ENCODE results near the gene MASP1.

The MASP1 gene

DNA sequence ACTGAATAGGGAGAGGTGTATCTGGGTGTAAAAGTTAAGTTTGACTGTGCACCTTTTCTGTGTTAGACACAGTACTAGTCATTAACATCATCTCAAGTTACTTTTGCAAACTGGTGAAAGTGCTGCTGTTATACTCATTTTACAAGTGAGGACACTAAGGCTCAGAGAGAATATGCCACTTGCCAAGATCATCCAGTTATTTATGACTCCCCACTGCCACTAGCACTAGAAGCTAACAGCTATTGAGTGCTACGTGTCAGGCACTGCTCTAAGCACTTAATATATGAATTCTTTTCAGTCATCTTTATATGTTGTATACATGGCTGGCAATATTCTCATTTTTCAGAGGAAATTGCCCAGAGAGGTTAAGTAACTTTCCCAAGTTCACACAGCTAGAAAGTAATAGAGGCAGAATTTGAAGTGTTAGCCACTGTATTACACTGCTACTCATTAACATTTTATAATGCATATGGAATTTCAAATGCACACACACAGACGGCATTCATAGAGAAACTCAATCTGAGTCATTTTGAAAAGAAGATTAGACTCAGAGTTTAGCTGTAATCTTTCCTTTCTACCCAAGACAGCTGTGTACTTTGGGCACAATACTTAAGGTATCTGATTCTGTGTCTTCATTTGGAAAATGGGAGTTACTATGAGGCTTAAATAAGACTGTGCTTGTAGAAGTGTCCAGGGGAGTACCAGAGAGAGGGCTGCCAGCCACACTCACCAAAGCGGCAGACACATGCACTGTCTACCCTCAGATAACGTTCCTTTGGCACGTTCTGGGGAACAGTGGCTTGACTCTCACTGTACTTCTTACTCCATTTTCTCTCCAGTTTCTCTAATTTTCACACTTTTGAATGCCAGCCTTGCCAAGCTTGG is 1.3 kb upstream of the MASP1 start:
- no peak for DNase-seq

DNA sequence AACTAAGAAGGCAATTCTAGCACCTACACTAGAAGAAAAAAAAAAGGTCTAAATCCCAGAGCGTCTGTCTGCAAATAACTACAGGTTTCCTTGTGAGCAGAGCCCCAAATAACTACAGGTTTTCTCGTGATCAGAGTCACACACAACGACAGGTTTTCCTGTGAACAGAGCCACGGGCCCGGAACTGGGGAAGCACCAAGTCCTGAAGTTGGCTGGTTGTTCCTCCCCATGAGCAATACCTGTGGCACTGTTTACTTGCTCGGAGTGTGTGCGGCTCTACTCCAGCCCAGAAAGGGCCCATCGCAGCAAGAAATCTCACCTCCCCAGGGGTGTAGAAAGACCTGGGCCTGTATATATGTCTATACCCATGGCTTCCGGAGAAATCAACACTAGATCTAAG is 644 bp upstream of the MASP1 start:
- no peak for DNase-seq

DNA sequence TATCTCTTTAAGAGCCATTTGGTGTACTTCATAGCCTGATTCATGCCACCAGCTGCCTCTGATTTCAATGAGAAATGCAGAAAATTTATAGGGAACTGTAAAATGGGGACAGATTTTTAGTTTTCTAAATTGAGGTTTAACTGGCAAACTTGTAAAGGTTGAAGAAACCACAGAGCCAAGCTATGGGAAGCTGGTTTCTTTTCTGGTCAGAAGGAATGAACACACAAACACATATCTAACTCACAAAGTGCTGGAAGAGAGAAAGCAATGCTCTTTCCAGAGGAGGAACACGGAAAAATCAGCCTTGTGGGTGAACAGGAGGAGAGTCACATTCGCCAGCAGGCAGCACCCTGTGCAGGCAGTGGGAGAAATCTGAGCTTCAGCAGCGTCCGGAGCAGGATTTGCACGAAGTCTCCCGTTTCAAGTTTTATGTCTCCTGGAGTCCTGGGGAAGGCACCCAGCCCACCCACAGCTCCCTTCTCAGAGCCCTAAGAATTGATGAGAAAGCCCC is 481 bp downstream of the MASP1 start:
- DNase-seq: no peak

DNA sequence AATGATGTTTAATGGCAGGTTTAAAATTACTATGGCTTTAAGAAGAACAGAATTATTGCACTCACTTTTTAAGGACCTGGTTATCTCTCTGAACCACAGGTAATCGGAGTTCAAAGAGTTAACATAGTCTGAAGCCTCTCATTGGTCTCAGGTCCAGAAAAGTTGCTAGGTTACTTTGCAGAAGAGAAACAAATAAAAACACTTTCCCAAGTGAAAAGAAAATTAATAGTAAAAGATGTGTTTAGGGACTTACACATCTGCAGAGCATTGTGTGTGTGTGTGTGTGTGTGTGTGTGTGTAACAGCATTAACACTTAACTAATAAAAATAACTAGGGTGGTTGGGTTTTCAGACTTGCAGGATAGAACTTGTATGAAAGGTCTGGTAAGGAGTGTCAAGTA is 1.0 kb downstream of the MASP1 start:
- no peak for DNase-seq

DNA sequence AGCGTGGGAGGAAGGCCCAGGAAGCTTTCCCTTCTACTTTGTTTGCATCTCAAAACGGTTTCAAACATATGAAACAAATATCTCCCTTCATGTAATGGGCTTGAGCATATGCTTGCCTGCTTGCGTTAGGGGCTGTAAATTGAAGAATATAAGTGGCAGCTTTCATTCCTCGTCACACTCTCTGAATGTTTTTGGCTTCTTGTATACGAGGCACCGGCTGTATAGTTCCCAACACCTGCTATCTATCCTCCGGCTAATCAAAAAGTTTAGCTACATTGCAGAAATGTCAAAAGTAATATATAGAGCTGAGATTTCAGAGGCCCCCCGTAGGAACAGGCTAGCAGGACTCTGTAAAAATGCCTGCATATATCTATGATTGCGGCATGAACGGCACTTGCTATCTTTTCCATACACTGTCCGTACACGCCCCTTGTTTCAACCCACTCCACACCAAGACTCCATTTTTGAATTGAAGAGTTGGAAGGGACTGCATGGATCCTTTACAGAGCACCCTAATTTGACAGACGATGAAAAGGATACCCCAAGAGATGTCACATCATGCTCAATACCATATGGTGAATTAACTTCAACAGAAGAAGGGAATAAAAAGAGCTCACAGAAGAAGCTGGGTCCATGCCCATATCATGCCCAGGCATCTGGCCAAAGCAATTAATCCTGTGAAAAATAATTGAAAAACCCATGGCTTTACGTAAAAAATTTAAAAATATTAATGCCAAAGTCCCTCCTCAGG is 2.5 kb downstream of the MASP1 start:
- DNase-seq: no peak

DNA sequence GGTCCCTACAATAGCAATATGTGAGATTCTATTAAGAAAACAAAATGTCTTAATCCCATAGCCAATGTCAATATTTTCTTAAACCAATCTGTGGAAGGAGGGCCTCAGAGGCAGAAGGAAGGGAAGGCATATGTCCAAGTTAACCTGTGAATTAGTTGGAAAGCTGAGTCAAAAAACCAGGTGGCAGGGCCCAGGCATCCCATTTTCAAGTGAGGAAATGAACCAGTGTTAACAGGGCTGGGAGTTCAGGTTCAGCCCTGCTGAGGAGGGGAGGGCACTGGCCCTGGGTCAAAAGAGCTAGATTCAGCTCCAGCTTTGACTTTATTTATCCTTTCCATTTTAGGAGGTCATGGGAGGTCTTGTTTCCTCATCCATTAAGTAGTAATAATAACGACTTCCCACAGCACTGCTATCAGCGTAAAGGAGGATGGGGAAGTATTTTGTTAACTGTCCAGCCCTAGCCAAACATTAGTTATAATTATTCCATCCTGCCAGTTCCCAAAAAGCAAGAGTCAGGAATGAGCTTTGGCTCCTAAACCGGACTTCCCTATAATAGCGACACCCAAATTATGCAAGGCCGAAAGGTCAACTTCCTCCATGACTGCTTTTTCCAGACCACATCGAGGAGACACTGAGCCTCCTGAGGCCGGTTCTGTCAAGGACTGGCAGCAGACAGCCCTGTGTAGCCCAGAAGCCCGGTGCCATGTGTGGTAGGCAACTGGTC is 3.2 kb downstream of the MASP1 start:
- no peak for DNase-seq

DNA sequence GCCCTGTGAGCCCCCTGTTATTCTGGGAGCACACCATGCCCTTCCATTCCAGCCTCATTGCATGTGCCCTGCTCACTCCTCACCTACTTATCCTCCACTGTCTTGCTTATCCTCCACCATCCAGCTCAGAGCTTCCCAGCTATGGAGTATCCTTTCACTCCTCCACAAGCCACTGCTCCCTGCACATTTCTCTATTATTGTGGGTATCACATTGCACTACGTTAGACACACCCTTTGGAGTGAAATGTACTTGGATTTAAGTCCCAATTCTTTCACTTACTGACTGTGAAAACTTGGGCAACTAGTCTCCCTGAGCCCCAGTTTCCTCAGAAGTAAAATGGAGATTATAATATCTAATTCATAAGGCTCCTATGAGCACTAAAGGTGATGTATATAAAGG is 4.3 kb downstream of the MASP1 start:
- DNase-seq: no peak

DNA sequence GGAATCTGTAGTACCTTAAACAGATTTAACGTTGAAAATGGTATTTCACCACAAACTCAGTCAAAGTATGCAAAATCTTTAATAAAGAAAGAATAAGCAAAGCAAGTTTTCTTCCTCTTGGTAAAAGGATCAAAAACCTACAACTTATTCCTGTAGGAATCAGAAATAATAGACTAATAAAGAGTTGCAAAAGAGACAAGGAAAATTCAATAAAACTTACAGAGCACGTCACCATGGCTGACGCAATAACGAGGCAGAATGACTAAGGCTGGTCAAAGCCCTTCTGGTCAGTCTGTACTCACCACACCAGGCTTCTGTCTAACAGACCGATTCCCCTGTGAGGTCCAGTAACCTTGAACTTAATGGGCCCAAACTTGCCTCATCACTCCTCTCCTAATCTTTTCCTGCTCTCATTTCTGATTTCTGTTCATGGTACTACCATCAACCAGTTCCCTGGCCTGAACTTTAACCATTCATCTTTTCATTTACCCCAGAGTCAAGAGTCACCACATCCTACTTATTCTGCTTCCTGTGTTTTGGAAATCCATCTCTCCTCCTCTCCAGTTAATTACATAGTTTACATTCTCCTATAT is 5.0 kb downstream of the MASP1 start:
- DNase-seq: no peak

DNA sequence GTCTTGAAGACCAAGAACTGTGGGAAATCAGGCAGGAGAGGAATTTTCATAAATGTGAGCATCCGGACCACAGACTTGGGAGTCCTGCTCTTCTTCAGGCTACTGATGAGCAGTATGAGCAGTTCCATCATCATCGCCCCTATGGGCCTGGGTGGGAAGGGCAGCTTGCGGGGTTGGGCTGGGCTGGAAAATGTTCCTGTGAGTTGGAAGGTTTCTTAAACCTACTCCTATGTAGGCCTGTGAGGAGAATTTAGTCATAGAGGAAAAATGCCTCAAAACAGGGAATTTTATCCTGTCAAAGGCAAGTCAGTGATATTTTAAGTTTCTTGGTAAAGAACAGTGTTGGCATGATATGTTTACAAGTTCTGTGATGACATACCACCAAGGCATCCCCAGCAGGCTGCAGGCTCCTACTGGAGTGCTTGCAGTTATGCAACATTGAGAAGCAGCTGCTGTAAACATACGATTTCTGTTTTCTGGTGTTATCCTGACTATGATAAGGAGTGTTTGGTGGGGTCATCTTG is 10.3 kb downstream of the MASP1 start:
- DNase-seq: peak; percentile 76

DNA sequence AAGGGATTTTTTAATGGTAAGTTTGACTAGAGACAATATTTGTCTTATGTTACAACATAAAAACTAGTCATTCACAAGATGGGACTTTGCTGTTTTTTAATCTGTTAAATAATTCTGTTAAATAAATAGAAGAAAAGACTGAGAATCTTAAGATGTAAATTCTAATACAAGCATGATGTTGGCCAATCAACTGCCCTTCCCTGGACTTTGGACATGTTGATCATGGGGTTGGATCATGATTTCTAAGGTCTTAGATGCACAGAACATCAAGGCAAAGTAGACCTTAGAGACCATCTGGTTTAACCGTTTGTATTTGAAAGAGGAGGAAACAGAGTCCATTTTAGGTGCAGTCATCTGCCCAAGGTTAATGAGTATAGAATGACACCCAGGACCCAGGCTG is 10.9 kb downstream of the MASP1 start:
- DNase-seq: no peak

DNA sequence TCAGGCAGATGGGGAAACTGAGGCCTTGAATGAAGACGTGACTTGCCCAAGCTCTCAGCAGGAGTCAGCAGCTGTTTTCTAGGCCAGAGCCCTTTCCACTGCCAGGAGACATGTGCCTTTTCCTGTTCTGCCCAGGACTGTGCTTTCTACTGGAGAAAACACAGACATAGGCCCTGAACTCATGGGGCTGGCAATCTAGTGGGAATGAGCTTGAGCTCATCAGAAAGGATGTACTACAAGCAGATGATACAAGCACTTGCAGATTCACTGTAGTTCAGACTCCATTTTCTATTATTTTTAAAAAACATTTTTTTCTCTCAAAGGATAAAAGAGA is 14.4 kb downstream of the MASP1 start:
- DNase-seq: no peak

DNA sequence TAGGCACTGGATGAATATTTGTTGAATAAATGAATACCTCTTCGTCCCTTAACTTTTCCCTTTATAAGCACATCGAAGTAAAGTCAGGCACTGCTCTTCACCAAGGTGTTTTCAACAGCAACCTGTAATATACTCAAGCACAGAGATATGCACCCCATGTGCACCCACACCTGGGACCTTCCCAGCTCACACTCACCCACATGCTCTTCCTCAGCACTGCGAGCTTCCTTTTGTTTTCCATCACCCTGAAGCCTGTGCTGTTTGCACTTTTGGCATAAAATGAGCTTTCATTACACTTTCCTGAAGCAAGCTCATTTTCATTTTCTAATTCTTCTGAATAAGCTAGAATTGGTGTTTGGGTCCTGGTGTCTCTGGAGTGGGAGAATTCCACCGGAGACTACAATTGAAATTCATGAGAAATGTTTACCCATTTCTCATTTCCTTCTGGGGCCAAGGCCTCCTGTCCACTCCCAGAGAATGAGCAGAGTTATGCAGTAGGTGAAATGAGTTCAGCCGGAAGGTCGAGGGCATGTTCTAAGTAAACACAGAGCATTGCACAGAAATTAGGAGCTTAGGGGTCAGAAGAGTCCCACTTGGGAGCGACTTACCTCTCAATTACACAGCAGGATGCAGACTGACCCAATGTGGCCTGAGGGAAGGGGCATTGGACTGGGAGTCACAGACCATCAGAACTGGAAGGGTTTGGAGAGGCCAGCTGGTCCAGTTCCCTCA is 15.0 kb downstream of the MASP1 start:
- DNase-seq: no peak

DNA sequence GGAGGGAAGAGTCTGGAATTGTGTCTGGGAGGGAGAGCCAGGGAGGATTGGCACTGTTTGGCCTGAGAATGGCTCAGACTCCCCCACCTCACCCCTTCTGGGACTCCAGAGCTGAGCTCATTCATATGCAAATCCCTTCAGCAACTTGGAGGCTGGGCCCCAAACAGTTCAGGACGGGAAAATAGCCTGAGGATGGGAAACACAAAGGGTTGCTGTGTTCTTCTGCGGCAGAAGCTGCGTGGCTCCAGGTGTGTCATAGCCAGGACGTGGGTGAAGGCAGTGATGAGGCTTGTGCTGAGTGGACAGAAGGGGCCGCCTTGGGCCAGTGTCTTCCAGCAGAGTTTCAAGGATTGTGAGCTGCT is 16.6 kb downstream of the MASP1 start:
- DNase-seq: no peak

DNA sequence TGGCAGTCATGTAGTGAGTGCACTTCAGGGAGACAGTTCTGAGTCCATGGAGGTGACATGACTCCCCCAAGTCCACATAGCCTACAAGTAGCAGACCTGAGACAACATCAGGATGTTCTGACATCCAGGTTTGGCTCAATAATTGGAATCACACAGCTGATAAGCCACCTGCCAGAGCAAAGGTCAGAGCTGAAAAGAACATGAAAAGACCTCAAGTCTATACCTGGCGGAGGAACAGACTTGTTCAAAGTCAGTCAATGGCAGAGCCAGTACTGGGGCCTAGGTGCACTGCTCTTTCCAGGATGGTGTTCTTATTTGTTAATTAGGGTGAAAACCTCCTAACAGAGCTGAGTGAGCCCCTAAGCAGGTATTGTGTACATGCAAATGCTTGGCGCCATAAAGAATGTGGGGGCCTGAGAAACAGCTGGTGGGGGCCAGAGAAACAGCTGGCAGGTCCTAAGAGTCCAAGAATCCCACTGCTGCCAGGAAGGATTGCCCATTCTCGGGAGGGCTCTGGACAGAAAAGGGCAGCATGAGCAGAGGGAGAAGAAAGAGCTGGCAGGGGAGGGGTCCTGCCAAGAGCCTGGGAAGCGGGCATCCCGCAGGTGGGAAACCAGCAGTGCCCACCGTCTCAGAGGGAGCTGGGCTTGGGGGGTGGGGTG is 17.1 kb downstream of the MASP1 start:
- DNase-seq: no peak

DNA sequence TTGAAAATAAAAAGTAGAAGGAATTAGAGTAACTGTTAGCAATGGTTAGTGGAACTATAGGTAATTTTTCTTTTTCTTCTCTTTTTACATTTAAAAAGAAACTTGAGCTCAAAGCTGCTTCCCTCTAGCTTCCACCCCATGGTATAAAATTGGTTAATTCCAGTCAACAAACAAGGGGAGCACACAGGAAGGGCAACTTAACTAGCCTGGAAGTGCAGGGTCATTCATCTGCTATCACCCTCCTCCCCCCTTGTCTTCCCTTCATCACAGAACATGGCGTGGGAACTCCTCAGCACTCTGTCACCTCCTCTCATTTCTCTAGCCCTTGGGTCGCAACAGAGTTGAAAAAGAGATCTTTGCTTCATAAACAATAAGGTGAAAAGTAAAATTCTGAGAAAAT is 20.0 kb downstream of the MASP1 start:
- no peak for DNase-seq

DNA sequence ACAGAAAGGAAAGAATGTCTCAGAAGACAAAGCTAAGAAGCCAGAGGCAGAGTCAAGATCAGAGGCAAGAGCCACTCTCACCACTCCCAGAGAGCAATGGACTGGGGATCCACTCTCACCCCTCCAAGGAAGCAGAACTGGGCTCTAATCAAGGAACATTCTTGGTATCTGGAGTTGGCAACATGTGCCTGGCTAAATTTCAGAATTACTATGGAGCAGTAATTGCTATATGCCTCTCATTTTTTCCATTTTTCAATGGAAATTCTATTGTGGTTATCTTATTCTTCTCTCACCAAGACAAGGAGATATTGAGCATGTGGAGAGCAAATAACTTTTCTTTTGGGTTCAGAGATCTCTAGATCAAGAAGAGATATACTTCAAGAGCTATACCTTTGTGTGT is 22.1 kb downstream of the MASP1 start:
- DNase-seq: no peak

DNA sequence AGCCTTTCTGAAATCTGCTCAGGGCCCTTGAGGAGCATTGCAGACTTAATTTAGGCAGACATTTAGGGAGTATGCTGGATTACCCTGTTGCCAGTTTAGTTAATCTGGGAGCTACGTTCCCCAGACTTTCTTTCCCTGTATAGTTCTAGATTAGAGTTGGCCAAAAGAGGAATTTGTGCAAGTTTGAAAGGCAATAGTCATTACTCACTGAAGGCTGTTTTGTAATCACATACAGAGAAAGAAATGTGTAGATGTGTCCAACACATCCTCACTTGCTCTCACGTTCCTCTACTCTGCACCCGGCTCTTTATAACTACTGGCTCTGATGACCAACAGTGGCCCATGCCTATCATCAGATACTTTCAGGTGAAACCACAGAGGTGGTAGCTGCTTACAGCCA is 24.2 kb downstream of the MASP1 start:
- DNase-seq: no peak

DNA sequence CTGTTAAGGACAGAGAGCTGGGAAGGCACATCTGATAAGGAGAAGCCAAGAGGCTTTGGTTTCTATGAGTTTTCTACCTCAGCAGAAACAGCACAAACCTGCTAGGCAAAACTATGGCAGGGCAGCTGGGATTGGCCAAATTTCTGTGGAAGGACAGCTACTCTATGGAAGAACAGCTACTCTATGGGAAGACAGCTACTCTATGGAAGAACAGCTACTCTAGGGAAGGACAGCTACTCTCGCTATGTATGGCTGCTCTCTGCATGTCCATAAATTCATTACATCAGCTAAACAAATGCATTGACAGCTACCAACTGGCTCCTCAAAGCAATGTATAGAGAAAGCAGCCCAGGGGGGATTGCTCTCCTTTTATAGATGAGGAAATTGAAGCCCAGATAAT is 24.8 kb downstream of the MASP1 start:
- no peak for DNase-seq

DNA sequence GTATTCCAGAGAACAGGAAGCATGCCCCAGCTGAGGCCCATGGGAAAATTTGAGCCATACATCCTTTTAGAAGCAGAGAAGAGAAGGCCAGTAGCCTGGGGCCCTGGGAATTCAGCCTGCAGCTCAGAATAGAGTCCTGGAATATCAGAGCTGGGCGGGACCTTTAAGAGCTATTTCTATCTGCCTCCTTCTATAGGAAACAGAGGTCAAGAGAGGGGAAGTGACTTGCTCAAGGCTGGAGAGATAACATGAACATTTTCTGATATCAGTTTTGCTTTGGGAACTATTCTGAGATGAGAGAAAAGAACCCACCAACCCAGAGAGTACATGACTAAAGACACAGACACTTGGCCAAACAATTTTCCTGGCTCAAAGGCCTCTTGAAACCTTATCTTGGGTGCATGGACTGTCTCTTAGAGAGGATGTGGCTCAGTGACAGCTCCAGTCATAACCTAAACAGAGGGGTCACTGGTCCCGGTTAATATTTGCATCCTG is 26.0 kb downstream of the MASP1 start:
- no peak for DNase-seq

DNA sequence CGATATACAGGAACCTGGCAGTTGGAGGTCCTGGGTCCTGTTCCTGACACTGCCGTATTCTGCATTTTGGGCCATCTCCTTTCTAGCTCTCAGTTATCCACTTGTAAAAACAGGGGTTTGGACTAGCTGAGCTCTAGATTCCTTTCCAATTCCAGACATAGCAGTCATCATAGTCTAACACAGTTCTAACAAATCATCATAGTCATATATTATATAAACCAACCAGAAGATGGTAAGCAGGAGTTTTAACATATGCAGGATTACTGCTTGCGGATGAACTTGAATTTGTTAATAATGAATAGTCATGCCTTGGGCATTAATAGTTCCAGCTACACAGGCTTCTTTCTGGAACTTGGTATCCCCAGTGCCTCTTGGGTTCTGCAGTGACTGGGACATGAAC is 26.6 kb downstream of the MASP1 start:
- DNase-seq: no peak

DNA sequence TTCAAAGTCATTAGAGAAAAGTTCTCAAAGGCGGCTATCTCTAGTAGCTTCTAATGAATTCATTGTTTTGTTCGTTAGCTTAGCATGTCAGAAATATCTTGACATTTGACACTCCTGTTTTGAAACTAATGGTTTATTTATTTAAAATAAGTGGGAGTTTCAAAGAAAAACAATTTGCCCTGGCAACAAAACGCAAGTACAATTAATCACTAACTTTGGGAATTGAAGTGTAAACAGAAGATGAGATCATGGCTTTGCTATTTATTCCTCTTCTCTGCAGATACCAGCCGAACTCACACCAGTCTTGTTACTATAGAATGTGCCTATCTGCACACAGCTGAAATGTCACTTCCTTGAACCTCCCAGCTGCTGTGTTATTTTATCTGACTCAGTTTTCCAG is 27.5 kb downstream of the MASP1 start:
- DNase-seq: no peak

DNA sequence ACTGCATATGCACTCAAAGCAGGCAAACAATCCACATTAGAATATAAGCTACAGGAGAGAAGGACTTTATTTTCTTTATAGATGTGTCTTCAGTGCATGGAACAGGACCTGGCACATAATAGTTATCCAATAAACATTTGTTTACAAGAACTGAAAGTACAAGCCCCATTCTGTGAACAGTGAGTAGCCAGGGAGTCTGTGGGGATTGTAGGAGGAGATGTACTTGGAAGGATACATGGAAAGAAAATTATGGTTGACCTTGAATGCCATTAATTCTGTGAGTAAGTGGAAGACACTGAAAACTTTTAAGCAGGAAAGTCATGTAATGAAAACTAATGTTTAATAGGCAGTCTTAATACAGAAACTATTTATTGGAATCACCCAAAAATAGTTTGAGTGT is 28.3 kb downstream of the MASP1 start:
- DNase-seq: no peak

All from T1000 (cell line).